ENCODE results near the gene LILRB5.

LILRB5 gene

DNA sequence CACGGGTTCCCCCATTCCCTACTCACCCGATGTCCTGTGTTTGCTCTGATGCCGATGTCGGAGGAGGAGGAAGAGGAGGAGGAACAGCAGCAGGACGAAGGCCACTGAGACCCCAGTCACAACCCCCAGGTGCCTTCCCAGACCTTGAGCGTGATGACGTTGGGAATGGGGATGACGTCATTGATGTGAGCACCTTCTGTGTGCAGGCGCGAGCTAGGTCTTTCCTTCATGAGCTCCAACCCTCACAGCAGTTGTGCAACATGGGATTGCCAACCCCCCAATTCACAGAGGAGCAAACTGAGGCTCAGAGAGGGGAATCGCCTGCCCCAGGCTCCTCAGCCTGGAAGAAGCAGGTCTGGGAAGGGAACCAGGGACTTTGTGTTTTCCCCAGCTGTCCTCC lies 4.2 kb downstream of the LILRB5 start:
- Histone ChIP-seq H3K36me3 (ENCODE audit: insufficient read depth) (no peaks in the 10 kb centered on the region), H3K27me3 (ENCODE audit: insufficient read depth, low read depth) (peaks cover 69% of the 10 kb centered on the region)
- TF ChIP-seq, protein P1, sequence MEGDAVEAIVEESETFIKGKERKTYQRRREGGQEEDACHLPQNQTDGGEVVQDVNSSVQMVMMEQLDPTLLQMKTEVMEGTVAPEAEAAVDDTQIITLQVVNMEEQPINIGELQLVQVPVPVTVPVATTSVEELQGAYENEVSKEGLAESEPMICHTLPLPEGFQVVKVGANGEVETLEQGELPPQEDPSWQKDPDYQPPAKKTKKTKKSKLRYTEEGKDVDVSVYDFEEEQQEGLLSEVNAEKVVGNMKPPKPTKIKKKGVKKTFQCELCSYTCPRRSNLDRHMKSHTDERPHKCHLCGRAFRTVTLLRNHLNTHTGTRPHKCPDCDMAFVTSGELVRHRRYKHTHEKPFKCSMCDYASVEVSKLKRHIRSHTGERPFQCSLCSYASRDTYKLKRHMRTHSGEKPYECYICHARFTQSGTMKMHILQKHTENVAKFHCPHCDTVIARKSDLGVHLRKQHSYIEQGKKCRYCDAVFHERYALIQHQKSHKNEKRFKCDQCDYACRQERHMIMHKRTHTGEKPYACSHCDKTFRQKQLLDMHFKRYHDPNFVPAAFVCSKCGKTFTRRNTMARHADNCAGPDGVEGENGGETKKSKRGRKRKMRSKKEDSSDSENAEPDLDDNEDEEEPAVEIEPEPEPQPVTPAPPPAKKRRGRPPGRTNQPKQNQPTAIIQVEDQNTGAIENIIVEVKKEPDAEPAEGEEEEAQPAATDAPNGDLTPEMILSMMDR (conservative IDR thresholded peaks at IDR 0.05; ENCODE audit: low read depth, low read length): no peak

DNA sequence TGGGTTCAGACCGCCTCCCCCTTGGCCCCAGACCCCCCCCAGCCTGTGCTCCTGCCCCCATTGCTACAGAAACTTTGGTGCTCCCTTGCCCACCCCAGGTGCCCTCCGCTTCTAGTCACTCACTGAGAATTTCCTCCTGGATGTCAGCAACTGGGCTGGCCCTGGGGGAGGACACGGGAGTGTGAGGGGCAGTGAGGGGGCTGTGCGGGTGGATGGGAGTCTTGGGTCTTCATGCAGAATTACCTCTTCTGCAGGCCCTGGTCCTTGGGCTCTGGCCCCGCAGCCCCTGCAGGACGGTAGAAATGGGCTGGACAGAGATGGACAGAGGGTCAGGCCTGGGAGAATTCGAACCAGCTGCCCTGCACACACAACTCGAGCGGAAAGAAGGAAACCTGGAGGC lies 4.8 kb downstream of the LILRB5 start:
- Histone ChIP-seq H2AFZ (ENCODE audit: low read depth) (no peak overlapping the region), H3K4me2 (no peak overlapping the region), H3K79me2 (ENCODE audit: insufficient read depth, low read depth) (no peaks in the 10 kb centered on the region), H3K36me3 (ENCODE audit: insufficient read depth) (no peaks in the 10 kb centered on the region), H4K20me1 (ENCODE audit: insufficient read depth) (no peaks in the 10 kb centered on the region), H3K4me1 (ENCODE audit: low read depth, poor library complexity, severe bottlenecking) (no peaks in the 10 kb centered on the region), H3K4me3 (IDR thresholded peaks at IDR 0.05; ENCODE audit: insufficient read depth, low read depth, low read length) (no peak overlapping the region), H3K27ac (no peak overlapping the region), H3K27me3 (ENCODE audit: insufficient read depth, low read depth) (peaks cover 67% of the 10 kb centered on the region), H3K9ac (no peak overlapping the region)
- TF ChIP-seq, protein P1 (conservative IDR thresholded peaks at IDR 0.05; ENCODE audit: low read depth, low read length): no peak

More for the DNA sequence above, 4.2 kb downstream of the LILRB5 start:
- Histone ChIP-seq H3K4me1 (ENCODE audit: low read depth, poor library complexity, severe bottlenecking) (no peaks in the 10 kb centered on the region), H4K20me1 (ENCODE audit: insufficient read depth) (no peaks in the 10 kb centered on the region), H3K79me2 (ENCODE audit: insufficient read depth, low read depth) (no peaks in the 10 kb centered on the region), H3K27ac (no peak overlapping the region), H3K9ac (no peak overlapping the region), H3K4me3 (IDR thresholded peaks at IDR 0.05; ENCODE audit: insufficient read depth, low read depth, low read length) (no peak overlapping the region), H2AFZ (ENCODE audit: low read depth) (no peak overlapping the region), H3K4me2 (no peak overlapping the region)

DNA sequence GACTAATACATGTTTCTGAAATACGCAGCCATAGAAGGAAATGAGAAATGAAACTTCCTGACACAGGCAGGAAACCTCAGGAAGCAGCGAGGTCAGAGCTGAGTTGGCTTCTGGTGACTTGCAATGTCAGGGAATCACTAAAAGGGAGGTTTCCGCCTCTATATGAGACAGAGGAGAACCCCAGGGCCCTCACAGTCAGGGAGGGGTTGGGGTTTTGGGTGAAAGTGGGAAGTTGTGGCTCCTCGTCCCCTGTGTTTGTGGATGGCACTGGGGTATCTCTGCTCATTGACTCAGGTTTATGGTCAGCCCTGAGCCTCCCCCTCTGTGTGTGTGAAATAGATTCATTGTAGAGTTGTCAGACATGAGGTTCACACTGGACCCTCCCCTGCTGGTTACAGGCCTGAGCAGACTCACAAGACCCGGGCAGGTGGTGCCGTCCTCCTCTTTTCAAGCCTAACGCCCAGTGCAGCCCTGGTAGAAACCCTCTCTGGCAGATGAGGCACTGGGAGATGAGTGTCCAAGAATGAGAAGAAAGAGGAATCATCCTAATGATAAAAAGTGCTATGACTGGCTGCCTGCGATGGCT lies 9.0 kb downstream of the LILRB5 start:
- no peaks in the 10 kb centered on the region for H3K36me3 ChIP-seq (ENCODE audit: insufficient read depth)
- H3K27ac ChIP-seq: no peak overlapping the region
- H3K79me2 ChIP-seq (ENCODE audit: insufficient read depth, low read depth): no peaks in the 10 kb centered on the region
- no peaks in the 10 kb centered on the region for H4K20me1 ChIP-seq (ENCODE audit: insufficient read depth)
- H2AFZ ChIP-seq (ENCODE audit: low read depth): no peak overlapping the region
- TF ChIP-seq, protein P1 (conservative IDR thresholded peaks at IDR 0.05; ENCODE audit: low read depth, low read length): no peak
- H3K9ac ChIP-seq: no peak overlapping the region
- no peak overlapping the region for H3K4me3 ChIP-seq (IDR thresholded peaks at IDR 0.05; ENCODE audit: insufficient read depth, low read depth, low read length)
- H3K27me3 ChIP-seq (ENCODE audit: insufficient read depth, low read depth): peaks cover 55% of the 10 kb centered on the region
- no peak overlapping the region for H3K4me2 ChIP-seq
- no peaks in the 10 kb centered on the region for H3K4me1 ChIP-seq (ENCODE audit: low read depth, poor library complexity, severe bottlenecking)

DNA sequence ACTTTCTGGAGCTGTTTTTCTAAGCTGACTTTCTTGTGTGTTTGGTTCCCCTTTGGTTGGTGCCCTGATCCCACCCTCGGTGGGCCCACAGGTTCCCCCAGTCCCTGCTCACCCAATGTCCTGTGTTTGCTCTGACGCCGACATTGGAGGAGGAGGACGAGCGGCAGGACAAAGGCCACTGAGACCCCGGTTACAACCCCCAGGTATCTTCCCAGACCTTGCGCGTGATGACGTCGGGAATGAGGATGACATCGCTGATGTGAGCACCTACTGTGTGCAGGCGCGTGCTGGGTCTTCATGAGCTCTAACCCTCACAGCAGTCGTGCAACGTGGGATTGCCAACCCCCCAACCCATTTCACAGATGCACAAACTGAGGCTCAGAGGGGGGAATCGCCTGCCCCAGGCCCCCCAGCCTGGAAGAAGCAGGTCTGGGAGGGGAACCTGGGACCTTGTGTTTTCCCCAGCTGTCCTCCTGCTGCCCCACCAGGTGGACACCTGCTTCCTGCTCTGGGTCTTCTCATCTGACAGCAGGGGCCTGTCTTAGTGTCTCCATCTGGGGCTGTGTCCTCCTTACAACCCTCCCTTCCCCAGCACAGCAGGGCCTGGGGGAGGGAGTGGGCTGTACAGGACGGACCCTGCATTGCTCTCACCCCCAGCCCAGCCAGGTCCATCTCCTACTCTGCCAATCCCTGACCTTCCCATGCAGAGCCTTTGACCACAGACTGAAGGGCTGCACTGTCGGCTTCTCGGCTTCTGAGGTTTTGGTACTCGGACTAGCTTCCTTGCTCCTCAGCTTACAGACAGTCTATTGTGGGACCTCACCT lies 9.8 kb downstream of the LILRB5 start:
- H2AFZ ChIP-seq (ENCODE audit: low read depth): no peak overlapping the region
- H3K4me1 ChIP-seq (ENCODE audit: low read depth, poor library complexity, severe bottlenecking): no peaks in the 10 kb centered on the region
- no peak overlapping the region for H3K4me3 ChIP-seq (IDR thresholded peaks at IDR 0.05; ENCODE audit: insufficient read depth, low read depth, low read length)
- TF ChIP-seq, protein P1 (conservative IDR thresholded peaks at IDR 0.05; ENCODE audit: low read depth, low read length): no peak
- peaks cover 48% of the 10 kb centered on the region for H3K27me3 ChIP-seq (ENCODE audit: insufficient read depth, low read depth)
- no peak overlapping the region for H3K4me2 ChIP-seq
- no peak overlapping the region for H3K9ac ChIP-seq
- H3K27ac ChIP-seq: no peak overlapping the region
- no peaks in the 10 kb centered on the region for H3K79me2 ChIP-seq (ENCODE audit: insufficient read depth, low read depth)
- H3K36me3 ChIP-seq (ENCODE audit: insufficient read depth): no peaks in the 10 kb centered on the region
- H4K20me1 ChIP-seq (ENCODE audit: insufficient read depth): no peaks in the 10 kb centered on the region
